ENCODE data around the gene SGCA.

- TF ChIP-seq POLR2AphosphoS5 (IDR thresholded peaks at IDR 0.05; ENCODE audit: borderline replicate concordance, low read depth, low read length) (no peak), EZH2 (IDR thresholded peaks at IDR 0.05) (no peak), FOXP2 (optimal IDR thresholded peaks at IDR 0.05; ENCODE audit: control extremely low read depth, extremely low read length, insufficient read depth) (no peak)
These were observed 39.5 kb downstream of the SGCA start for GRCh38 chr17:50205111-50205962.
